ENCODE results near the gene SGK2.
"Not testable (repeated sequence)": the region's sequence is repeated elsewhere in the genome, so short reads cannot be mapped to it uniquely, and the experiment has no call there.

SGK2 gene

DNA sequence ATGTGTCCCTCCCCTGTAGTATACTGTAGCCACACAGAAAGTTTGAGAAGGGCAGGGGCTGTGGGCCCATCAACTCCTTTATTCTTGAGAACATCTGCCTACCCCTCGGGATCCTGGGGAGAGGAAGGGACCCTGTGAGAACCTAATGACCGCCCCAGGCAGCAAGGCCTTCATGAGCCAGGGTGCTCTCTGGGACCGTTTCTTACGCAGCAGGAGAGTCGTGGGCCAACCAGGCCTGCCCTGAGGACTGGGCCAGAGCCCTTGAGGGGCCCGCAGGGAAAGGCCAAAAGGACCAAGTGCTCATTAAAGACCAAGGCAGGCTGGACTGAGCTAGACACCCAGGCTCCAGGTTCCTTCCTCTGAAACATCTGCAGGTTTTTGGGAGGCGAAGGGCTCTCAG lies 5.2 kb downstream of the SGK2 start:
- no peak for DNase-seq (ENCODE audit: low read depth)

DNA sequence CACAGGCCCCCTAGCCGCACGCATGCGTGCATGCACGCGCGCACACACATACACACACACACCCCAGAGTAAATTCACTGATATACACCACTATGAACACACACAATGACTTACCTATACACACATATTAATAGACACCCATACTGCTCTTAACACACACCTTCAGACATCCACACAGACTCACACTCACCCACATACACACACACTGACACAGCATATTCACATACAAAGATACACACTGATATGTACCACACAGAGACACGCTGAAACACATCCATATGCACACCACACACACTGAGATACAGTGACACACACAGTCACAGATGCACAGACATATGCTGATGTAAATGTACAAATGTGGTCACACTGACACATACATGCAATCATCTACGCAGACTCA lies 5.6 kb downstream of the SGK2 start:
- no peak for DNase-seq (ENCODE audit: low read depth)

GRCh38 chr20:43564993-43565757 lies 6.3 kb downstream of the SGK2 start:
- no peak for DNase-seq (ENCODE audit: low read depth)

- no peak for DNase-seq (ENCODE audit: low read depth)
These were observed 6.9 kb downstream of the SGK2 start for GRCh38 chr20:43565758-43566104.

- no peak for DNase-seq (ENCODE audit: low read depth)
These were observed 8.7 kb downstream of the SGK2 start for GRCh38 chr20:43567477-43567876.

DNA sequence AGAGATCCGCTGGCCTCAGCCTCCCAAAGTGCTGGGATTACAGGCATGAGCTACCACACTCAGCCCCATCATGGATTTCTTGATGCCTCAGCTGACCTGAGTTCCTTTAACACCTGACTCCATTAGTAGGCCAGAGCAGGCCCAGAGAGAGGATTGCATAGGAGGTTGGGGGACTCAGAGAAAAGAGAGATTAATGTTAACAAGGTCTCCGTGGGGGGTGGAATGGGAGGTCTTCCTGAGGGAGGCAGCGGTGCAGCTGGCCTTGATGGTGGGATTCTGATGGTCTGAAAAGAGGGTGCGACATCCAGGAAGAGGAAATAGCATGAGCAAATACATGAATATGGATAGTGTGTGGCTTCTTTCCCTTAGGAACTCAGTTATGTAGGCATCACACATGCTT lies 9.9 kb downstream of the SGK2 start:
- no peak for DNase-seq (ENCODE audit: low read depth)

DNA sequence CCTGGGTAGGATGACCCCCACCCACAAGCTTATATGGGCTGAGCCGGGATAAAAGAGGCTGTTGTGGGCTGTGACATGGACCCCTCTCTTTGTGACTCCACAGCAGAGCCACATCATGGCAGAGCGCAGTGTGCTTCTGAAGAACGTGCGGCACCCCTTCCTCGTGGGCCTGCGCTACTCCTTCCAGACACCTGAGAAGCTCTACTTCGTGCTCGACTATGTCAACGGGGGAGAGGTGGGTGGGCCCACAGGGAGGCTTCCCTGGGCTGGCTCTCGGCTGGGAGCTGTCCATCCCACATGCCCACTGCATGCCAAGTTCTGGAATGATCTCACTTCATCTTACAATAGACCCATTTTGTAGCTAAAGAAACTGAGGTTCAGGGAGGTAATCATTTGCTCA lies 10.5 kb downstream of the SGK2 start:
- DNase-seq (ENCODE audit: low read depth): no peak

DNA sequence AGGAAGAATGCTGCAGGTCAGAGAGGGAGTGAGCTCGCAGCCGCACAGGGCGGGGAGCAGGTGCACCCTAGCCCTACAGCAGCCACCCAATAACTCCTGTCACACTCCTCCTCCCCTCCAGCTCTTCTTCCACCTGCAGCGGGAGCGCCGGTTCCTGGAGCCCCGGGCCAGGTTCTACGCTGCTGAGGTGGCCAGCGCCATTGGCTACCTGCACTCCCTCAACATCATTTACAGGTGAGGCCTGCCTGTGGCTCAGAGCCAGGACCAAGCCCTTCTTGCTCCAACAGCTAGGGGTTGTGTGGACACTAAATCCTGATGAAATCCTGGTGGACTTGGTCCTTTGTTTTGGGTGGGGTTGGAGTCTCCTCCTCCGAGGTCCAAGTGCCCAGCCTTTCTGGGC lies 11.7 kb downstream of the SGK2 start:
- no peak for DNase-seq (ENCODE audit: low read depth)

- DNase-seq (ENCODE audit: low read depth): no peak
These were observed 12.5 kb downstream of the SGK2 start for GRCh38 chr20:43571310-43571709.

GRCh38 chr20:43571771-43572170 lies 12.9 kb downstream of the SGK2 start:
- no peak for DNase-seq (ENCODE audit: low read depth)

DNA sequence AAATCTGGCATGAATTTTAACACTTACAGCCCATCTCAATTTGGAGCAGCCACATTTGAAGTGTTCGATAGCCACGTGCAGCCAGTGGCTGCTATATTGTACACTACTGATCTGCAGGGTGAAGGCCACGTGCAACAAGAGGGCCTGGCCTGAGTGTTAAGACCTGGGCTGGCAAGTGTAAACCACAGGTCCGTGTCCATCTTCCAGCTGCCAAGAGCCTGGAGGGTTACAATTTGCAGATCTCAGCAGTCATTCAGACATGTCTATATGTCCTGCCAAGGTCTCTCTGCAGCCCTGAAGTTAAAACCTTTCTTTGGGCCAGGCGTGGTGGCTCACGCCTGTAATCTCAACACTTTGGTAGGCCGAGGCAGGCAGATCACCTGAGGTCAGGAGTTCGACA lies 14.1 kb downstream of the SGK2 start:
- no peak for DNase-seq (ENCODE audit: low read depth)

DNA sequence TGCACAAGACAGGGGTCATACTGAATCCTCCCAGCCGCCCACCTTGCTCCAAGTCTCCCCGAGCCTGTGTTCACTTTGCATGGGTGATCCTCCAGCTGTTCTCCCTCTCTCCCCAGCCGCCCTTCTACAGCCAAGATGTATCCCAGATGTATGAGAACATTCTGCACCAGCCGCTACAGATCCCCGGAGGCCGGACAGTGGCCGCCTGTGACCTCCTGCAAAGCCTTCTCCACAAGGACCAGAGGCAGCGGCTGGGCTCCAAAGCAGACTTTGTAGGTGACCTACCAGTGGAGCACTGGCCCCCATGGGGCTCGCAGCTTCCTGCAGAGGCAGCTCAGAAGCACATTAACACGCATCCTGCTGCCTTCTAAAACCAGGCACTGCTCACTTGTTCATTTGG lies 17.3 kb downstream of the SGK2 start:
- no peak for DNase-seq (ENCODE audit: low read depth)

DNA sequence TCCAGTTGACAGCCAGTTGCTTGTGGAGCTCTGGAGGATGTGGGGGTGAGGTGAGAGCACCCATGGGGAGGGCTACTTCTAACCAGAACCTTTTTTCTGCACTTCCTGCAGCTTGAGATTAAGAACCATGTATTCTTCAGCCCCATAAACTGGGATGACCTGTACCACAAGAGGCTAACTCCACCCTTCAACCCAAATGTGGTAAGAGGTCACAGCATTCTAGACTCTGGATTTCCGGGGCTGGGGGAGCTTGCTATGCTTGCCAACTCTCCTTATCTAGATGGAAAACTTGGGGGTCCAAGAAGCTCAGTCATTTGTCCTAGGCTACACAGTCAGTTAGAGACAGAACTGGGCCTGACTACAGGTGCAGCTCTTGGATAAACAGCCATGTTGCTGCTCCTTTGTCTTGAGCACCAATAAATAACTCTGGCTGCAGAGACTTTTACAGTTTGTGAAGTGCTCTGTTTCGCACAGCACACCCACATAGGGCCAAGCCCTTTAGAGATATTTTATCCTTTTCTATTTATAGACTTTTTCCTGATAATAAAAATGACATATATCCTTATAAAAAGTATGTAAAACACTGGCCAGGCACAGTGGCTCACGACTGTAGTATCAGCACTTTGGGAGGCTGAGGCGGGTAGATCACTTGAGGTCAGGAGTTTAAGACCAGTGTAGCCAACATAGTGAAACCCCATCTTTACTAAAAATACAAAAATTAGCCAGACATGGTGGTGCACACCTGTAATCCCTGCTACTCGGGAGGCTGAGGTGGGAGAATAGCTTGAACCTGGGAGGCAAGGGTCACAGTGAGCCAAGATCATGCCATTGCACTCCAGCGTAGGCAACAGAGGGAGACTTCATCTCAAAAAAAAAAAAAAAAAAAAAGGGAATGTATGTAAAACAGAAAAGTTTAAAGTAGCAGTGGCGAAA lies 21.3 kb downstream of the SGK2 start:
- no peak for DNase-seq (ENCODE audit: low read depth)

GRCh38 chr20:43583133-43583864 lies 24.5 kb downstream of the SGK2 start:
- DNase-seq (ENCODE audit: low read depth): no peak

GRCh38 chr20:43583982-43584432 lies 25.2 kb downstream of the SGK2 start:
- no peak for DNase-seq (ENCODE audit: low read depth)

DNA sequence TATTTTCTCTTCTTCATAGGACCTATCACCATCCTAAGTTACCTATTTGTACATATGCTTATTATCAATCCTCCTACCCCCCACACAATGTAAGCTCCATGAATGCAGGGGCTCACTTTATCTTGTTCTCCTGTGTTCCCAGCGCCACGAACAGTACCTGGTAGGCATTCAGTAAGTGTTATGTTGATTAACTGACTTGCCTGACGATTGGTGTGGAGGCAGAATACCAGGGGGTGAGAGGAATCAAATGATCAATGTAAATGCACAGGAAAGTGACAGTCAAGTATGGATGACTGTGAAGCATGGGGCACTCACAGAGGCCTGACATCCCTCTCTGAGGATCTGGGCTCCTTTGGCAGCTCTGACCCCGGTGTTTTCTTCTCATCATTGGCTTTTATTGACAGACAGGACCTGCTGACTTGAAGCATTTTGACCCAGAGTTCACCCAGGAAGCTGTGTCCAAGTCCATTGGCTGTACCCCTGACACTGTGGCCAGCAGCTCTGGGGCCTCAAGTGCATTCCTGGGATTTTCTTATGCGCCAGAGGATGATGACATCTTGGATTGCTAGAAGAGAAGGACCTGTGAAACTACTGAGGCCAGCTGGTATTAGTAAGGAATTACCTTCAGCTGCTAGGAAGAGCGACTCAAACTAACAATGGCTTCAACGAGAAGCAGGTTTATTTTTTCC lies 25.8 kb downstream of the SGK2 start:
- DNase-seq (ENCODE audit: low read depth): no peak

DNA sequence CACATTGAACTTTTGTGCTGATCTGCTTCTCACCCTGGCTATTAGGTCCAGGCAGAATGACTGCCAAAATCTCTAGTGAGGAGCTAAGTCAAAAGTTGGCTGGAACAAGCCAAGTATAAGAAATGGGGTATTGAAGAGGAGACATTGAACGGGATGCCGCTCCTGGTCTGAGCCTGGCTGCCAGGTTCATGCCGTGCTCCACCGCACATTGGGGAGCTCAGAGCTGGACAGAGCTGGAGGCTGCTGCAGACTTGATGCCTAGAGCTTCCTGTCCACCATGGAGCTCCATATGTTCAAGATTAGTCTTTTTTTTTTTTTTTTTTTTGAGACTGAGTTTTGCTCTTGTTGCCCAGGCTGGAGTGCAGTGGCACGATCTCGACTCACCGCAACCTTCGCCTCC lies 27.8 kb downstream of the SGK2 start:
- no peak for DNase-seq (ENCODE audit: low read depth)

DNA sequence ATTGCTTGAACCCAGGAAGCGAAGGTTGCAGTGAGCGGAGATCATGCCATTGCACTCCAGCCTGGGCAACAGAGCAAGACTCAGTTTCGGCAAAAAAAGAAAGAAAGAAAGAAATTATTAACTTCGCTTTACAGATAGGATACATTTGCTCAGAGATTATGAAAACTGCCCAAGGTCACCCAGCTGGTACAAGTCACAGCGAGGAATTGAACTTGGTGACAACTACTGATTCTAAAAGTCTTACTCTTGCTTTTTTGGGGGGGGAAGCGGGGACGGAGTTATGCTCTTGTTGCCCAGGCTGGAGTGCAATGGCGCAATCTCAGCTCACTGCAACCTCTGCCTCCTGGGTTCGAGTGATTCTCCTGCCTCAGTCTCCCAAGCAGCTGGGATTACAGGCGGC lies 29.7 kb downstream of the SGK2 start:
- not testable (repeated sequence) for DNase-seq (ENCODE audit: low read depth)

DNA sequence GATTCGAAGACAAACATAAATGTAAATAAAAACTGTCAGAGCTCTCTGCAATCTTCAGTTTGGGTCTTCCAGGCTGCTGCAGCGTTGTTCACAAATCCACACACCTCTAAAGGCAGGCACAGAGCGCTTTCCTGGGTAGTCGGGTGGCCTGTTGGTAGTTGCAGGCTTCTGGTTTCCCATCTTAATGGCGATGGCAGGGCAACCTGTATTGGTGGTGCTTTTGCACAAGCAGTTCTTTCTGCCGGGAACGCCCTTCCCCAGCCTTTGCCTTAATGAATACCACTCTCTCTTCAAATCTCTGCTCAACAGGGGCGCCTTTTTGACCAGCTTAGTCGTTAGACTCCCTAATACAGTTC lies 31.2 kb downstream of the SGK2 start:
- no peak for DNase-seq (ENCODE audit: low read depth)

DNA sequence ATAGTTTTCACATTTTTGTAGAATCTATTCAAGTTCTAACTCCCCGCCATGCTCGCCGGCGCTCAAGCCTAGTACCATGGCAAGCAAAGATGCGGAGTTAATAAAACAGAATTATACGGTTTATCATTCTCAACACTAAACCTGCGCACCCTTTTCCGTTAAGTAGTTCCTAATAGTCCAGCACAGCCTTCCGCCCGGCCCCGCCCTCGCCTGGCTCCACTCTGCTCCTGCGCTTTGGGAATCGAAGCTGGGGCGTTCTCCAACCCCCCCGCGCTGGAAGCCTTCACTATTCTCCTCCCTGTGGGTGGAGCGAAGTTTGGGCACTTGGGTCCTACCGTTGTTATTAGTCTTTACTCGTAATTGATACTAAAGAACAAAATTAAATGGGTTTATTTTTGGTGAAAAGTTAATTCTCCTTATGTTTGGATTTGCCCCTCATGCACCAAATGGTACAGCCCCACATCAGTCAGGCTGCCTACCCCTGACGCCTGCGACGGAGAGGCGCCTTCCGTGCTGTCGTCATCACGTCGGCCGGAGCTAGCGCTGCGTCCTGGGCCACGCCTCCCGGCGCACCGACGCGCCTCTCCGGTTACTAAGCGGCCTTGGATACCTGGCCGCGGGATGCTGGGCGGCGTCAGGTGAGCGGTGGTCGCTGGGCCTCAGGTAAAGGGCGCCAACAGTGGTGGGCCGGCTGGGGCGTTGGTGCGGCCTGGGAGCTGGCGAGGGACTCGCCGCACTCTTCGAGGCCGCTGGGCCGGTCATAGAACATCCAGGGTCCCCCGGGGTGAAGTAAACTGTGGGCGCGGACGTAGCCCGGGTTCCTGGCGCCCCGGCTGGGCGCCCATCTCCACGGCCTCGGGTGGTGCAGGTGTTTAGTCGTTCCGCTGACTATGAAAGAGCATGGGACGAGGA lies 31.8 kb downstream of the SGK2 start, which contains the start of gene IFT52:
TSS of gene IFT52 (plus strand) at position 546 of the 912 bp plus-strand sequence. CDS start 3,762 bp downstream, outside the sequence.
- DNase-seq (ENCODE audit: low read depth): peak; percentile 79

DNA sequence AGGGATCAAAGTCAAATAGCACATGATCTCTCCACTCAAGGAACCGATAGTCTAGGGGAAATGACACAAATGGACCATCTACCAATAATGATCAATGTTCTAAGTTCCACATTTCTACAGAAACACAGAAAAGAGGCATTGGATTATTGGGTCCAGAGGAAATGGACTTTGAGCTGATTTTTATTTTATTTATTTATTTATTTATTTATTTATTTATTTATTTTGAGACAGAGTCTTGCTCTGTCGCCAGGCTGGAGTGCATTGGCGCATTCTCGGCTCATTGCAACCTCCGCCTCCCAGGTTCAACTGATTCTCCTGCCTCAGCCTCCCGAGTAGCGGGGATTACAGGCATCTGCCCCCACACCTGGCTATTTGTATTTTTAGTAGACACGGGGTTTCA lies 43.1 kb downstream of the SGK2 start:
- not testable (repeated sequence) for DNase-seq (ENCODE audit: low read depth)
